Mammary epithelial cell (primary cell): Measurements from ENCODE around the gene COPS7A.

Experiments
- CTCF ChIP-seq, 2 donors: IDR thresholded peaks in 1 of 2; conservative IDR thresholded peaks in 1 of 2; 2 replicates each; pipeline ENCODE4 v1.5.1; 2011 to 2012; ENCODE audit warnings: inconsistent platforms in 2 of 2, low read length in 2 of 2, mild to moderate bottlenecking in 2 of 2, control low read depth in 1 of 2, low read depth in 1 of 2; ENCODE audit not compliant: insufficient read depth in 1 of 2; ENCODE audit errors: extremely low read depth in 1 of 2
- EZH2 ChIP-seq: IDR thresholded peaks from 2 replicates; pipeline ENCODE4 v1.6.1; 2012; ENCODE audit warnings: low read length, inconsistent platforms, borderline replicate concordance

GRCh38 chr12:6723607-6724408, at the start of gene COPS7A:
- TF ChIP-seq EZH2, result no peak
- TF ChIP-seq CTCF (conservative IDR thresholded peaks at IDR 0.05 in 1 of 2, IDR thresholded peaks at IDR 0.05 in 1 of 2; ENCODE audit: extremely low read depth in 1 of 2, insufficient read depth in 1 of 2, low read depth in 1 of 2, low read length in 2 of 2), result no peak
